Measurements from ENCODE around the gene FSTL4.

The FSTL4 gene

GRCh38 chr5:133322743-133323142 is 289.6 kb downstream of the FSTL4 start:
- no peak for DNase-seq (ENCODE audit: low read depth in 2 of 2)

GRCh38 chr5:133321833-133322420 is 290.4 kb downstream of the FSTL4 start:
- peak in 1 of 2 donors; percentile 7 for DNase-seq (ENCODE audit: low read depth in 2 of 2)

- DNase-seq (ENCODE audit: low read depth in 2 of 2): no peak
These were observed 291.0 kb downstream of the FSTL4 start for GRCh38 chr5:133321286-133321832.

GRCh38 chr5:133319905-133320520 is 292.3 kb downstream of the FSTL4 start:
- DNase-seq (ENCODE audit: low read depth in 2 of 2): no peak

- no peak for DNase-seq (ENCODE audit: low read depth in 2 of 2)
These were observed 293.1 kb downstream of the FSTL4 start for GRCh38 chr5:133319244-133319643.

- DNase-seq (ENCODE audit: low read depth in 2 of 2): no peak
These were observed 294.8 kb downstream of the FSTL4 start for GRCh38 chr5:133317558-133317957.

- DNase-seq (ENCODE audit: low read depth in 2 of 2): no peak
These were observed 295.7 kb downstream of the FSTL4 start for GRCh38 chr5:133316346-133317343.

- DNase-seq (ENCODE audit: low read depth in 2 of 2): no peak
These were observed 298.3 kb downstream of the FSTL4 start for GRCh38 chr5:133314086-133314485.

GRCh38 chr5:133311176-133311575 is 301.2 kb downstream of the FSTL4 start:
- no peak for DNase-seq (ENCODE audit: low read depth in 2 of 2)

- DNase-seq (ENCODE audit: low read depth in 2 of 2): no peak
These were observed 302.2 kb downstream of the FSTL4 start for GRCh38 chr5:133309984-133310621.

- no peak for DNase-seq (ENCODE audit: low read depth in 2 of 2)
These were observed 303.1 kb downstream of the FSTL4 start for GRCh38 chr5:133309166-133309795.

GRCh38 chr5:133307275-133307674 is 305.1 kb downstream of the FSTL4 start:
- DNase-seq (ENCODE audit: low read depth in 2 of 2): no peak

GRCh38 chr5:133304707-133305216 is 307.6 kb downstream of the FSTL4 start:
- DNase-seq (ENCODE audit: low read depth in 2 of 2): no peak

- no peak for DNase-seq (ENCODE audit: low read depth in 2 of 2)
These were observed 308.2 kb downstream of the FSTL4 start for GRCh38 chr5:133304178-133304577.

- no peak for DNase-seq (ENCODE audit: low read depth in 2 of 2)
These were observed 309.0 kb downstream of the FSTL4 start for GRCh38 chr5:133303298-133303697.

- DNase-seq (ENCODE audit: low read depth in 2 of 2): no peak
These were observed 312.6 kb downstream of the FSTL4 start for GRCh38 chr5:133299728-133300127.

GRCh38 chr5:133299021-133299420 is 313.3 kb downstream of the FSTL4 start:
- no peak for DNase-seq (ENCODE audit: low read depth in 2 of 2)

GRCh38 chr5:133298447-133298846 is 313.9 kb downstream of the FSTL4 start:
- DNase-seq (ENCODE audit: low read depth in 2 of 2): no peak

- no peak for DNase-seq (ENCODE audit: low read depth in 2 of 2)
These were observed 315.0 kb downstream of the FSTL4 start for GRCh38 chr5:133297293-133297692.

GRCh38 chr5:133296624-133297023 is 315.7 kb downstream of the FSTL4 start:
- DNase-seq (ENCODE audit: low read depth in 2 of 2): no peak

GRCh38 chr5:133295520-133295919 is 316.8 kb downstream of the FSTL4 start:
- DNase-seq (ENCODE audit: low read depth in 2 of 2): no peak
